ENCODE data around the gene ACAD11.
A peak's percentile ranks its signal among the peaks of the same experiment; 100 is the strongest.

ACAD11 gene

GRCh38 chr3:132659365-132660051 is at the start of gene ACAD11:
TSS of gene ACAD11 (minus strand) at chr3:132659809. CDS start at chr3:132659751, 58 bp downstream.
- DNase-seq (ENCODE audit: low spot score), result peak; percentile 75

DNA sequence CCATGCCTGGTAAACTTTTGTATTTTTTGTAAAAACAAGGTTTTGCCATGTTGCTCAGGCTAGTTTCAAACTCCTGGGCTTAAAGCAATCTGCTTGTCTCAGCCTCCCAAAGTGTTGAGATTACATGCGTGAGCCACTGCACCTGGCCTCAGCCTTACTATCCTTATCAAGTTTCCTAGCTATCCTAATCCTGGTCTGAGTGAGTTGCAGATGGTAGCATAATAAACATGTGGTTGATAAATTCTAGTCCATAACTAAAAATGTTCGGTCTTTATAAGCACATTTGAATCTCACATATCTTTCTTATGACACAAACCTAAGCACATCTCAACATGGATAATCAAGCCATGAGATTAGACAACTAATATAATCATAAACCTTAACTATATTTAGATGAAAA is 44.1 kb upstream of the ACAD11 start:
- no peak for DNase-seq (ENCODE audit: low spot score)

DNA sequence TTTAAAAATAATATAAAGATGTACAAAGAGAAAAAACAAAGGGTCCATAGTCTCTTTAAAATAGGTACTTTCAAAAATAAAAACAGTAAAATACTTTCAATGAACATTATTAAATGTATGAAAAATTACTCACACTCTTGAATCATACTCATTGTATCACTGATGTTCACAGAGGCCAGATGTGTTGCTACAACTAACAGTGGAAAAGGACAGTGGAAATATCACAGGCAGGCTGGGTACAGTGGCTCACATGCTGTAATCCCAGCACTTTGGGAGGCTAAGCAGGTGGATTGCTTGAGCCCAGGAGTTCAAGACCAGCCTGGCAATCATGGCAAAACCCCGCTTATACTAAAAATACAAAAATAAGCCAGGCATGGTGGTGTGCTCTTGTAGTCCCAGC is 35.8 kb upstream of the ACAD11 start:
- no peak for DNase-seq (ENCODE audit: low spot score)

- no peak for DNase-seq (ENCODE audit: low spot score)
Observed at GRCh38 chr3:132694991-132695390, 35.4 kb upstream of the ACAD11 start.

- no peak for DNase-seq (ENCODE audit: low spot score)
Observed at GRCh38 chr3:132690040-132690439, 30.4 kb upstream of the ACAD11 start.

GRCh38 chr3:132682201-132682600 is 22.6 kb upstream of the ACAD11 start:
- no peak for DNase-seq (ENCODE audit: low spot score)

GRCh38 chr3:132681421-132681820 is 21.8 kb upstream of the ACAD11 start:
- no peak for DNase-seq (ENCODE audit: low spot score)

- no peak for DNase-seq (ENCODE audit: low spot score)
Observed at GRCh38 chr3:132679911-132680310, 20.3 kb upstream of the ACAD11 start.

GRCh38 chr3:132675408-132675807 is 15.8 kb upstream of the ACAD11 start:
- no peak for DNase-seq (ENCODE audit: low spot score)

GRCh38 chr3:132669256-132669777 is 9.7 kb upstream of the ACAD11 start:
- DNase-seq (ENCODE audit: low spot score), result no peak

- no peak for DNase-seq (ENCODE audit: low spot score)
Observed at GRCh38 chr3:132665230-132665745, 5.7 kb upstream of the ACAD11 start.

DNA sequence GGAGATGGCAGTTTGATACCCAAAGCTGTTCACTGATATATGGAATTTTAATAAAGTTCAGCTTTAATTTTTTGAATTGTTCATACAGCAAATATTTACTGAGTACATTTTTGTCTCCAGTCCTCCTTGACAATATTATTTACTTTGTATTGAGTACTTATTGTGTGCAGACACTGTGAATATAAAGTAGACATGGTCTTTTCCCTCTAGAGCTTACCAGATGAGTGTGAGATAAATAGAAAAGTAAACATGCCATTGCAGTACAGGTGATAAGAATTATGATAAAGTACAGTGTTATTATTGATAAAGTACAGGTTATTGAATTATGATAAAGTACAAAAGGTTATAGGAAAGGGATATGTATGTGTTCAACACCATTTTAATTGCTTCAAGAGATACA is 2.6 kb upstream of the ACAD11 start:
- no peak for DNase-seq (ENCODE audit: low spot score)

DNA sequence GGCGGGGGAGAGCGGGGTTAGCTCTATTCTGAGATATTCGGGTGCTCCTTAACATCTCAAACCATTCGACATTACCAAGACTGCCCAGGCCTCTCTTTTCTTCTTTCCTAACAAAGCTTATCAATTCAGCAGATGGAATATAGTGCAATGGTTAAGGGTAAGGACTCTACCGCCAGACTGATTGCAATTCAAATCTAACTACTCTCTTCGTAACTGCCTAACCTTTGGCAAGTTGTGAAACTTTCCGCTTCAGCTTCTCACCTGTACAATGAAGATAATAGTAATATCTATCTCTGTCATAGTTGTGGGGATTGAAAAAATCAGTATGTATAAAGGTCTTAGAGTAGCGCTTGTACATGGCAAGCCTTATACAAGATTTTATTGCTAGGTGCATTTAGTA is 1.5 kb upstream of the ACAD11 start:
- DNase-seq (ENCODE audit: low spot score), result no peak

GRCh38 chr3:132660811-132661070 is 1.1 kb upstream of the ACAD11 start:
- peak; percentile 21 for DNase-seq (ENCODE audit: low spot score)

DNA sequence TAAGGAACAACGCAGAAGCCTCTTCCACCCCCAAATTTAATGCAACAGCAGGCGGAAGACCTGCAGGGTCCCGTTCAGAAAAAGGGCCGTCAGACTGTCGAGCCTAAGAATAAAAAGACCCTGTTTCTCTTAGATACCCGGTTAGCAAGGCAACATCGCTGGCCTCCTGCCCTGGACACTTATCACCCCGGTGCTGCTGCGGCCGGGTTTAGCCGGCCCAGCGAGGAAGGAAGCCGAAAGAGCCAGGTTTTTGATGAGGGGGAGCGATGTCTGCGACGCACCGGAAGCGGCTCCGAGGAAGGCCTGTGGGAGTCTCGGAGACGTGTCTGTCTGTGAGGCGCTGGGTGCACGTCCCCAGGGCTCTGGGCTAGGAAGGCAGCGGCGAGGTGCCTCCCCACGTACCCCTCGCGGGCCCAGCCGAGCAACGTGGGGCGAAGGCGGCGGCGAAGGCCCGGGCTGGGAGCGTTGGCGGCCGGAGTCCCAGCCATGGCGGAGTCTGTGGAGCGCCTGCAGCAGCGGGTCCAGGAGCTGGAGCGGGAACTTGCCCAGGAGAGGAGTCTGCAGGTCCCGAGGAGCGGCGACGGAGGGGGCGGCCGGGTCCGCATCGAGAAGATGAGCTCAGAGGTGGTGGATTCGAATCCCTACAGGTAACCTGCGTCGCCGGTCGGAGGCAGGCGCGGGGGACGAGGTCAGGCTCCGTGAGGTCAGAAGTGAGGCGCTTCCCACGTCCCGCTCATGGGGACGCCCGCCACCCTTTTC is 622 bp upstream of the ACAD11 start, which contains the start of gene UBA5:
Gene UBA5, plus strand, starts transcription at position 278 of the 759 bp plus-strand sequence. Its CDS starts 209 bp downstream, at position 487.
- DNase-seq (ENCODE audit: low spot score), result peak; percentile 73

DNA sequence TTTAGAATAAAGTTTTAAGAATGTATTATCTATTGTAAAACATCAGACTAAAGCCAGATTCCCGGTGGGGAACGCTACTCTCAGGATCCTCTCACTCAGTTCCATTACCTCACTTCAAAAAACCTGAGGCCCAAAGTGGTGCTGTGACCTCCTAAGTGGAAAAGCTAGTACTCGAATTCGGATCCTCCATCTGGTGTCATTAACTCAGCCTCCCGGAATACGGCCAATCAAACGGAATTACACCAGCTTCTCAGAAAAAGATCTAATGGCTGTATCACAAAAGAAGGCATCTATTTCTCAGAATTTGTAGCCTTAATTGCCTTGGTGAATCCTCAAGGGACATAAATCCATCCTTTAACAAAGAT is 627 bp downstream of the ACAD11 start:
- DNase-seq (ENCODE audit: low spot score), result peak; percentile 19

DNA sequence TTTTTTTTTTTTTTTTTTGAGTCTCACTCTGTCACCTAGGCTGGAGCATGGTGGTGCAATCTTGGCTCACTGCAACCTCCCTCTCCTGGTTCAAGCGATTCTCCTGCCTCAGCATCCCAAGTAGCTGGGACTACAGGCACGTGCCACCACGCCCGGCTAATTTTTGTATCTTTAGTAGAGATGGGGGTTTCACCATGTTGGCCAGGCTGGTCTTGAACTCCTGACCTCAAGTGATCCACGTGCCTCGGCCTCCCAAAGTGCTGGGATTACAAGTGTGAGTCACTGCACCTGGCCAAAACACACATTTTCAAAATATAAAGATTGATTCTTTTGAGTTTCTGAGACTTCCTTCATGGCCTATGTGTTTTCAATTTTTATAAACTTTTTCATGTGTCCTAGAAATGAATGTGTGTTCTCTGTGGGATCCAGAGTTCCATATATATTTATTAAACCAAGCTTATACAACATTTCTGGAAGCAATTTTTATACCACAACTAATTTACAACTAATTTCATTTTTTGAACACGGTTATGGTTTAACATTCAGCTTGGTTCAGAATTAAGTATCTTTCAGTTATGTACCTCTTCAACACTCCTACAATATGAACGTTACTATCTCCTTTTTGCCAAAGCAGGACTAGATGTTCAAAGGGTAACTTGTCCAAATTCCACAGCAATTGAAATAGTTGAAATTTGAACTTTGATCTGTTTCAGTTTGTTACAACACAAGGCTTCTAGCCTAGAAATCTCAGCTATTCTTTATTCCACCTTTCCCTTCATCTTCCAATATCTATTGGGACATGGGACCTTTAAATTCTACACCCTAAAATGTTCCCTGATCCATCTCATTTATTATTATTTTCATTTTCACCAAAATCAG is 1.5 kb downstream of the ACAD11 start:
- no peak for DNase-seq (ENCODE audit: low spot score)

DNA sequence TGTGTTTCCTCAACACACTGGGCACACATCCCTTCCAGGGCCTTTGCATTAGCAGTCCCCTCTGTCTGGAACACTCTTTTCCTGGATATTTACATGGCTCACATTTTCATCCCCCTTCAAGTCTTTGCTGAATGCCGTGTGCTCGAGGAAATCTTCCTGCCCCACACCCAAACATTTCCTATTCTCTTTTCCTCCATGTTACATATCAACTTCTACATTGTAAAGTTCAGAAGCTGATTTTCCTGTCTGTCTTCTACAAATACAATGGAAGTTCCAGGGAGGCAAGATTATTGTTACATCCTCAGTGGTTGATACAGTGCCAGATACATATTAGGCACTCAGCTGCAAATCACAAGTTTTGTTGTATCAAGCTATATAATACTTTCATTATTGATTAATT is 4.1 kb downstream of the ACAD11 start:
- DNase-seq (ENCODE audit: low spot score), result no peak

- no peak for DNase-seq (ENCODE audit: low spot score)
Observed at GRCh38 chr3:132654721-132655120, 4.9 kb downstream of the ACAD11 start.

GRCh38 chr3:132654190-132654589 is 5.4 kb downstream of the ACAD11 start:
- no peak for DNase-seq (ENCODE audit: low spot score)

DNA sequence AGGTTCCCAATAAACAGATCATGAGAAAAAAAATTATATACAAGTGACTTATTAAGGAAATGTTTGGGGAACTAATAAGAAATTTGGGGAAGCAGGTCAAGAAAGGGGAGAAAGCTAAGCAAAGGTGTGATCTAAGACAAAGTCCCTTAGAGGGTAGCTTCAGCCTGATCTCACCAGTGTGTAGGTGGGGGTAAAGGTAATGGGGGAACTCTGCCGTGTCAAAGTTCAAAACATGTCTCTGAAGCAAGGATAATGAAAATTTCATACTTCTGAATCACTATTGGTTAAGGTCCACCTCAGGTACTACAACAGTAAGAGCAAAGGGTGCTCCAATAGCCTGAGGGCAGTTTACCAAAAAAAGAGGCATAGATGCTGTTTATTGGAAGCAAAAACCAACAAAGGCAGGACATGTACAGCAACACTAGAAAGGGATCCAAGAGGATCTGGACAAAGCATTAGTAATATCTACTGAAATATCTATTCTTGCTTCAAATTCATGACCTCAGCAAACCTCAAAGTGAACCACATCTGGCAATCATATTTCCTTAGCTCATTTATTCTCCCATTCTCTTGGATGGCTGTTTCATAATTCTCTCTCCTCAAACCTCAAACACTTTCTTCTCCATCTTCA is 6.9 kb downstream of the ACAD11 start:
- no peak for DNase-seq (ENCODE audit: low spot score)

- no peak for DNase-seq (ENCODE audit: low spot score)
Observed at GRCh38 chr3:132650153-132650552, 9.5 kb downstream of the ACAD11 start.

Measured in hepatic stellate cell (primary cell).